Measurements from ENCODE around the gene CWC27.

DNA sequence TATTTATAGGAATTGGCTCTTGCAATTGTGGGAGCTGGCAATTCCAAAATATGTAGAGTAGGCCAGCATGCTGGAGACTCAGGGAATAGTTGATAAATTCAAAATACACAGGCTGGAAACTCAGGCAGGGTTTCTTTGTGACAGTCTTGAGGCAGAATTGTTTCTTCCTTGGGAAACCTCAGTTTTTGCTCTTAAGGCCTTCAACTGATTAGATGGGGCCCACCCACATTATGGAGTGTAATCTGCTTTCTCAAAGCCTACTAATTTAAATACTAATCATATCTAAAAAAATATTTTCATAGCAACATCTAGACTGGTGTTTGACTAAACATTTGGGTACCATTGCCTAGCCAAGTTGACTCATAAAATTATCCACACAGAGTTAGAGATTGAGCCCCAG, 27.6 kb downstream of the CWC27 start:
- TF ChIP-seq, protein P1, sequence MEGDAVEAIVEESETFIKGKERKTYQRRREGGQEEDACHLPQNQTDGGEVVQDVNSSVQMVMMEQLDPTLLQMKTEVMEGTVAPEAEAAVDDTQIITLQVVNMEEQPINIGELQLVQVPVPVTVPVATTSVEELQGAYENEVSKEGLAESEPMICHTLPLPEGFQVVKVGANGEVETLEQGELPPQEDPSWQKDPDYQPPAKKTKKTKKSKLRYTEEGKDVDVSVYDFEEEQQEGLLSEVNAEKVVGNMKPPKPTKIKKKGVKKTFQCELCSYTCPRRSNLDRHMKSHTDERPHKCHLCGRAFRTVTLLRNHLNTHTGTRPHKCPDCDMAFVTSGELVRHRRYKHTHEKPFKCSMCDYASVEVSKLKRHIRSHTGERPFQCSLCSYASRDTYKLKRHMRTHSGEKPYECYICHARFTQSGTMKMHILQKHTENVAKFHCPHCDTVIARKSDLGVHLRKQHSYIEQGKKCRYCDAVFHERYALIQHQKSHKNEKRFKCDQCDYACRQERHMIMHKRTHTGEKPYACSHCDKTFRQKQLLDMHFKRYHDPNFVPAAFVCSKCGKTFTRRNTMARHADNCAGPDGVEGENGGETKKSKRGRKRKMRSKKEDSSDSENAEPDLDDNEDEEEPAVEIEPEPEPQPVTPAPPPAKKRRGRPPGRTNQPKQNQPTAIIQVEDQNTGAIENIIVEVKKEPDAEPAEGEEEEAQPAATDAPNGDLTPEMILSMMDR (IDR thresholded peaks at IDR 0.05): no peak
- no peak for TF ChIP-seq POLR2AphosphoS5 (IDR thresholded peaks at IDR 0.05; ENCODE audit: insufficient read depth in 1 of 2, low read depth in 1 of 2)

Data from vagina (tissue), 2 donors.